Glomerular endothelial cell (primary cell): ENCODE results near the gene CYGB. TPM values are rescaled to one million over a fixed set of nuclear protein-coding genes. Genes with fewer than 3 reads are reported as not detected.

Experiments
- DNase-seq: peaks from one replicate; pipeline ENCODE4 v3.0.0-alpha.2; 2011; ENCODE audit warnings: low read depth, low spot score; ENCODE audit errors: extremely low read depth
- total RNA-seq: library from RNA; depleted of rRNA; stranded (reverse); fragments of >200 nt; gene quantifications from 2 replicates; pipeline ENCODE4 v1.2.3, GENCODE V29; 2015

CYGB gene
- total RNA-seq, 1 donor from 2014 or later, result 7.0 TPM

DNA sequence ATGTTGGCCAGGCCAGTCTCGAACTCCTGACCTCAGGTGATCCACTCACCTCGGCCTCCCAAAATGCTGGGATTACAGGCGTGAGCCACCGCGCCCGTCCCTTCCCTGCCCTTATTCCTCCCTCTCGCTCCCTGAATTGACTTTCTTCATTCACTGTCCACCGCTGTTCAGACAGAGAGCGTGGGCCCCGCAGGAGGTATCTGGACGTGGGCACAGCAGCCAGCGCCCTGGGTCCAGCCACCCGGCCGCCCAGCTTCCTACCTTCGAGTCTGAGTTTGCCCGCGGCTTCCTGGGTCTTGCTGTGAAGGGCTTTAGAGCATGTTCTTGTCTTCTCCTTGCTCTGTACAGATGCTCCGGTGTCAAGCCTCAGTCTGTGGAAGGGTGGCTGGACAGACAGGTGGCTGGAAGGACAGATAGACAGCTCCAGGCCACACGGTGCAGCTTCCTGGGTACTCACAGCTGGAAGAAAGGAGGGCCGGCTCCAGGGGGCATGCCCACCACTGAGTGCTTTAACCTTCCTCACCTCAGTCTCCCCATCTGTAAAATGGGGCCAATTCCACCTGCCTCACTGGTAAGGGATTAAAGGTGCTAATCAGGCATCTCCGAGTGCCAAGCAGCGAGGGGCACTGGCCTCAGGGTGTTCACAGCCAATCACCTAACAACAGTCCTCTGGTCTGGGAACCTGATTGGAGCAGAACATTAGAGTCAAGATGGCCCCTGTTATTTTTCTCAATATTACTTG is 49.9 kb downstream of the CYGB start:
- DNase-seq, result no peak

DNA sequence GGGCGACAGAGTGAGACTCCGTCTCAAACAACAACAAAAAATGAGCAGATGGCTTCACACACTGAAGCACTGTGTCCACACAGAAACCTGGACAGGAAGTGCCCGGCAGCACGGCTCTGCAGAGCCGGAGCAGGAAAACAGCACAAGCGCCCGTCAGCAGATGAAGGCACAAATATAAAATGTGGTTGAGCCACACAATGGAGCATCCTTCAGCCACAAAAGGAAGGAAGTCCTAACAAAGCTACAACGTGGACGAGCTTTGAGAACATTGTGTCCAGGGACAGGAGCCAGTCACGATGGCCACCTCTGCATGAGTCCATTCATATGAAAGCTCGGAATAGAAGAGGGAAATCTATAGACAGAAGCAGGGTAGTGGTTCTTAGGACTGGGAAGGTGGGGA is 51.9 kb downstream of the CYGB start:
- DNase-seq, result no peak

DNA sequence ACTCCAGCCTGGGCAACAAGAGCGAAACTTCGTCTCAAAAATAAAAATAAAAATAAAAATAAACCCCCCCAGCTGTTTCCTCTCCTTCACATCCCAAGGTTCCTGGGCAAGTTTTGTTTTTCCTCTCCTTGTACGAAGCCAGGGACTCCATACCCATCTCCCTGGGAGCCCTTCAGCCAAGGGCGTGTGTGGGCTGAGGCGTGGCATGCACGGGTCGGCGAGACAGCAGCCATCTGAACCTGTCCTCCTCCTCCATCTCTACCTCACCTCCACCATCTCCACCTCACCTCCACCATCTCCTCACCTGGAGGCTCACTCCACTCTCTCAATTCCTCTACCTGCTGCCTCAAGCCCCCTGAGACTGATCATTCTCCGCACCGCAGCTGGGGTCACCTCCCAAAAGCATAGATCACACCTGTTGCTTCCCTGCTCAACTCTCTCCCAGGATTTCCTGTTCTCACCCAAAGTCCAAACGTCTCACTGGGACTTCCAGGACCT is 53.2 kb downstream of the CYGB start:
- no peak for DNase-seq

GRCh38 chr17:76481071-76481655 is 56.3 kb downstream of the CYGB start:
- DNase-seq, result no peak

DNA sequence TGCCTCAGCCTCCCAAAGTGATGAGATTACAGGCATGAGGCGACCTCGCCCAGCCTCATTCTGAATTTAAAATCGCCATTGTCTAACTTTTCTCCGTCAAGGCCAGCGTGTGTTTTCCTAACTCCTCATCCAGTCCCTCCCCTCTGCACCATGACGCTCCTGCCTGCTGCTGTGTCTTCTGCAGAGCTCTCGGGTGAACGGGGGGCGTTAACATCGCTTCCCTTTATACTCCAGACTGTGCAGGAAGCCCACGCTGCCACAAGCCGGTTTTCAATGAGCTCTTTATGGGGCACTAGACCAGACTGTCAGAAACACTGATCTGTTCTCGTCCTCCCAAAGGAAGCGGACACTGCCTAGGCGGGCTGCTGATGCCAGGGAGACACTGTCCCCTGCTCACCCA is 56.9 kb downstream of the CYGB start:
- DNase-seq, result no peak

- DNase-seq, result no peak
Measured at GRCh38 chr17:76479515-76480060, 57.9 kb downstream of the CYGB start.

DNA sequence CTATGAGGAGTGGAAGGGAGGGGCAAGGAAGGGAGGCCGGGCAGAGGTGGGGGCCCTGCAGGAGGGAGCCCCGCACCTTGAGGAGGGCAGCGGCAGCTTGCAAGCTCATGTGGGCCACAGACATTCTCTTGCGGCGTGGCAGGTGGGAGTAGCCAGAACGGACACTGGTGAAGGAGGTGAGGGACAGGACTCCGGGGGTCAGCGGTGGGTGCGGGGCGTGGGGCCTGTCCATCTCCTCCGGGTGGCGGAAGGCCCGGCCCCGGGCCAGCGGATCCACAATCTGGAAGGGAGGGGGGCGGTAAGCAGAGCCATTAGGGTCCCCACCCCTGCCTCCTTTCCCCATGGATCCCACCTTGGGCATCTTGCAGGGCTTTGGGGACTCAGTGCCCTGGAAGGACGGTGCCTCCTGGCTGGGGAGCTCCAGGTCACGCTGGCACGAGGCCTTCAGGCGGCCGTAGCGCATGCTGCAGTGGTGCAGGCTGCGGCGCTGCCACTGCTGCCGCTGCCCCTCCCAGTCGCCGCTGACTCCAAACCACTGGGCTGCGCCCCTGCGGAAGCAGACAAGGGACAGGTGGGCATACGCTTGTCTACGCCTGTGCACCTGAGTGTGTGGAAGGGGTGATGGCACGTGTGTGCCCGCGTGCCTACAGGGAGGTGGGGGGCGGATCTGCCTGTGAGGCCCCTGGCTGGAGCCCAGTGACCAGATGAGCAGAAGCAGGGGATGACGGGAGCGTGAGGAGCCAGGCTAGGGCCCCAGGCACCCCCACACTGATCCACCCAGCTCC is 58.6 kb downstream of the CYGB start:
- no peak for DNase-seq

GRCh38 chr17:76478097-76478496 is 59.4 kb downstream of the CYGB start:
- no peak for DNase-seq

GRCh38 chr17:76477576-76477975 is 59.9 kb downstream of the CYGB start:
- DNase-seq, result no peak

Other genes starting within 250 kb of the CYGB start
- gene QRICH2, start 229.4 kb downstream of the CYGB start, total RNA-seq, result 3.5 and 6.8 TPM in 2 replicates
- gene PRPSAP1, start 183.8 kb downstream of the CYGB start, total RNA-seq, result 79.1 and 87.6 TPM in 2 replicates
- gene SPHK1, start 153.1 kb downstream of the CYGB start, total RNA-seq, result 121 and 125 TPM in 2 replicates
- 21.3 and 33.5 TPM in 2 replicates for gene UBE2O, start 84.6 kb downstream of the CYGB start, total RNA-seq
- gene AANAT, start 70.1 kb downstream of the CYGB start, total RNA-seq, result not detected in 2 replicates
- 77.3 and 132 TPM in 2 replicates for gene RHBDF2, start 36.3 kb downstream of the CYGB start, total RNA-seq
- 0.58 and 1.8 TPM in 2 replicates for gene PRCD, start 2.3 kb upstream of the CYGB start, total RNA-seq
- gene ST6GALNAC2, start 48.2 kb upstream of the CYGB start, total RNA-seq, result 1.8 and 3.3 TPM in 2 replicates
- not detected in 2 replicates for gene ST6GALNAC1, start 106.0 kb upstream of the CYGB start, total RNA-seq
- gene MXRA7, start 173.3 kb upstream of the CYGB start, total RNA-seq, result 208 and 276 TPM in 2 replicates
- 27.2 and 31.8 TPM in 2 replicates for gene JMJD6, start 188.9 kb upstream of the CYGB start, total RNA-seq
- gene METTL23, start 189.1 kb upstream of the CYGB start, total RNA-seq, result 23.8 and 33.6 TPM in 2 replicates
- 219 and 305 TPM in 2 replicates for gene SRSF2, start 199.6 kb upstream of the CYGB start, total RNA-seq
- 31.2 and 35.6 TPM in 2 replicates for gene MFSD11, start 200.4 kb upstream of the CYGB start, total RNA-seq